ENCODE measurements around the gene IL9R. TPM values are rescaled to one million over a fixed set of nuclear protein-coding genes. Genes with fewer than 3 reads are reported as not detected.

The IL9R gene
- total RNA-seq = under 1 TPM in 1 of 4 donors, not detected in 3; 0.20 TPM

DNA sequence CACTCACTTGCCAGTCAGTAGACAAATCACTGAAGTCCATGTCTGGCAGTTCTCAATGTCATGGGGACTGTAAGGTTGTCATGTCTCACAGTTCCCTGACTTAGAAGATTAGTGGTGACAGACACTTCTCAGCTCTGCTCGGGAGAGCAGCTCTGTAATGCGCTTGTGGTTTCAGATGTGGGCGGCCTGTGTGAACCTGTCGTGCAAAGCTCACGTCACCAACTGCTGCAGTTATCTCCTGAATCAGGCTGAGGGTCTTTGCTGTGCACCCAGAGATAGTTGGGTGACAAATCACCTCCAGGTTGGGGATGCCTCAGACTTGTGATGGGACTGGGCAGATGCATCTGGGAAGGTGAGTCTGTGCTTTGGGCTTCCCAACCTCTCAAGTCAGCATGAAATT is at the start of gene IL9R:
TSS of gene IL9R (plus strand) at position 261 of the 400 bp plus-strand sequence. CDS start at position 325, 64 bp downstream.
- intact Hi-C loops (cut with DNase I; ENCODE audit: low total_unique reads) = no loop called here

DNA sequence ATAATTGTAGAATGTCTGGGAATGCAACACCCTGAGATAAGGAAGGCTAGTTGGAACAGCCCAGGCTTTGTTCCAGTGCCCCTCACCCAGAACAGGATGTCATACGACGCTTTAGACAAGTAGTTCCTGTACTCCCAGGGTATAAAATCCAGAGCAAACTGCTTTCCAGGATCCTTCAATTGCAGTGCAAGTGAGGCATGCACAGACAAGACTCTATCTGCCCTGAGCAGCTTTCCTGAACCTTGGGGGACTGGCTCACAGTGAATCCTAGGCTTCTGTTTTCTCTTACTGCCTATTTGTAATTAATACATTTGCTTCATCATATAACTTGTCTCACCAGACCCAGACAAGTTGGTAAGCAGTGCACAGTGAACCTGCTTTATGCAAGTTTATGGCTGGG is 48.4 kb upstream of the IL9R start:
- intact Hi-C loops (cut with DNase I; ENCODE audit: low total_unique reads) (no loop called here), in situ Hi-C loops (cut with MboI; ENCODE audit: low sequenced_read_pairs in 4 of 4) (no loop called here)
- no peak for DNase-seq
- Histone ChIP-seq H3K4me1 (no peaks in the 10 kb centered on the region), H3K36me3 (no peaks in the 10 kb centered on the region), H3K27ac (no peak overlapping the region), H3K4me3 (no peak overlapping the region), H3K27me3 (no peaks in the 10 kb centered on the region), H3K9me3 (no peaks in the 10 kb centered on the region)
- TF ChIP-seq POLR2A (IDR thresholded peaks at IDR 0.05) = no peak
- TF ChIP-seq, protein P1, sequence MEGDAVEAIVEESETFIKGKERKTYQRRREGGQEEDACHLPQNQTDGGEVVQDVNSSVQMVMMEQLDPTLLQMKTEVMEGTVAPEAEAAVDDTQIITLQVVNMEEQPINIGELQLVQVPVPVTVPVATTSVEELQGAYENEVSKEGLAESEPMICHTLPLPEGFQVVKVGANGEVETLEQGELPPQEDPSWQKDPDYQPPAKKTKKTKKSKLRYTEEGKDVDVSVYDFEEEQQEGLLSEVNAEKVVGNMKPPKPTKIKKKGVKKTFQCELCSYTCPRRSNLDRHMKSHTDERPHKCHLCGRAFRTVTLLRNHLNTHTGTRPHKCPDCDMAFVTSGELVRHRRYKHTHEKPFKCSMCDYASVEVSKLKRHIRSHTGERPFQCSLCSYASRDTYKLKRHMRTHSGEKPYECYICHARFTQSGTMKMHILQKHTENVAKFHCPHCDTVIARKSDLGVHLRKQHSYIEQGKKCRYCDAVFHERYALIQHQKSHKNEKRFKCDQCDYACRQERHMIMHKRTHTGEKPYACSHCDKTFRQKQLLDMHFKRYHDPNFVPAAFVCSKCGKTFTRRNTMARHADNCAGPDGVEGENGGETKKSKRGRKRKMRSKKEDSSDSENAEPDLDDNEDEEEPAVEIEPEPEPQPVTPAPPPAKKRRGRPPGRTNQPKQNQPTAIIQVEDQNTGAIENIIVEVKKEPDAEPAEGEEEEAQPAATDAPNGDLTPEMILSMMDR (IDR thresholded peaks at IDR 0.05 in 4 of 5, conservative IDR thresholded peaks at IDR 0.05 in 1 of 5) = no peak
- no peak for ATAC-seq

More for the DNA sequence above, at the start of gene IL9R:
- Histone ChIP-seq H3K4me3 (no peak within 1 kb of the TSS), H3K9me3 (no peaks in the 10 kb centered on the region), H3K27me3 (no peaks in the 10 kb centered on the region), H3K4me1 (no peaks in the 10 kb centered on the region), H3K27ac (no peak within 1 kb of the TSS), H3K36me3 (no peaks in the 10 kb centered on the region)
- ATAC-seq (no peak), DNase-seq (no peak)
- in situ Hi-C loops (cut with MboI; ENCODE audit: low sequenced_read_pairs in 4 of 4) = no loop called here
- no peak for TF ChIP-seq POLR2A (IDR thresholded peaks at IDR 0.05)
- TF ChIP-seq, protein P1 (IDR thresholded peaks at IDR 0.05 in 4 of 5, conservative IDR thresholded peaks at IDR 0.05 in 1 of 5) = no peak

DNA sequence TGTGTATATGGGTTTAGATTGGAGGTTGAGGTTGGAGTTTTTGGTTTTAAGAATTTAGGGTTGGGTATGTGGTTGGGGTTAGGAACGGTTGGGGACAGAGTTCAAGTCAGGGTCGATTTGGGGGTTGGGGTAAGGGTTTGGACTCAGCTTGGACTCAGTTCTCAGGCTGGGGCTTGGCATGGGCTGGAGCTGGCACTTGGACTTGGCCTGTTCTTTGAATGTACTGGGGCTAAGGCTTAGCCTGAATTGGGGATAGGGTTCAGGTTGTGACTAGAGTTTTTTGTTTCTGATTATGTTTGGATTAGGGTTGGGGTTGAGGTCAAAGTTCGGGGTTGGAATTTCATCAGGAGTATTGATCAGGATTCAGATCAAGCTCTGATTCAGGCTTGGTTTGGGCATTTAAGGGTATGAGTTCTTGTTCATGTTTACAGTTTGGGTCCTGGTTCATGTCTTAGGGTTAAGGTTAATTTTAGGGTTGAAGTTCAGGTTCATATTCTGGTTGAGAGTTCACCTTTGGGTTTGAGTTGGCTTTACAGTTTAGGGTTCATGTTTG is 46.2 kb upstream of the IL9R start:
- Histone ChIP-seq H3K9me3 (no peaks in the 10 kb centered on the region), H3K27ac (no peak overlapping the region), H3K36me3 (no peaks in the 10 kb centered on the region), H3K27me3 (no peaks in the 10 kb centered on the region), H3K4me3 (no peak overlapping the region), H3K4me1 (no peaks in the 10 kb centered on the region)
- TF ChIP-seq POLR2A (IDR thresholded peaks at IDR 0.05) = no peak
- TF ChIP-seq, protein P1 (IDR thresholded peaks at IDR 0.05 in 4 of 5, conservative IDR thresholded peaks at IDR 0.05 in 1 of 5) = no peak
- ATAC-seq = no peak
- in situ Hi-C loops (cut with MboI; ENCODE audit: low sequenced_read_pairs in 4 of 4) (no loop called here), intact Hi-C loops (cut with DNase I; ENCODE audit: low total_unique reads) (no loop called here)
- DNase-seq = no peak

DNA sequence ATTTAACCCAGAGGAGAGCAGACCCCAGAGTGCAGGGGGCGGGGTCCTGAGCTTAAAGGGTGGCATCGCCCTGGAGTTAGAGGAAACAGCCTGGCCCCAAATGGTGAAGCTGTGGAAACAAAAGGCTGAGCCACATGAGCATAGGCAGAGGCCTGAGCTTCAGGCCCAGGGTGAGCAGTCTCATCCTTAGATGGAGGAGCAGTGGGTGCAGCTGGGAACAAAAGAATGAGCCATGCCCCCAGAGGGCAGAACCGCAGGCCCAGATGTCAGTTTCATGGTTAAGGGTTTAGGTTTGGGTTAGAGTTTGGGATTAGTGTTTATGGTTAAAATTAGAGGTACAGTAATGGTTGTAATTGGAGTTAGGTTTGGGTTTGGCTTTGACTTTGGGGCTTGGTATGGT is 44.4 kb upstream of the IL9R start:
- Histone ChIP-seq H3K27me3 (no peaks in the 10 kb centered on the region), H3K4me3 (no peak overlapping the region), H3K9me3 (no peaks in the 10 kb centered on the region), H3K36me3 (no peaks in the 10 kb centered on the region), H3K4me1 (no peaks in the 10 kb centered on the region), H3K27ac (no peak overlapping the region)
- intact Hi-C loops (cut with DNase I; ENCODE audit: low total_unique reads) (no loop called here), in situ Hi-C loops (cut with MboI; ENCODE audit: low sequenced_read_pairs in 4 of 4) (no loop called here)
- ATAC-seq (no peak), DNase-seq (no peak)
- no peak for TF ChIP-seq POLR2A (IDR thresholded peaks at IDR 0.05)
- TF ChIP-seq, protein P1 (IDR thresholded peaks at IDR 0.05 in 4 of 5, conservative IDR thresholded peaks at IDR 0.05 in 1 of 5) = no peak

- TF ChIP-seq POLR2A (IDR thresholded peaks at IDR 0.05) = no peak
- TF ChIP-seq, protein P1 (IDR thresholded peaks at IDR 0.05 in 4 of 5, conservative IDR thresholded peaks at IDR 0.05 in 1 of 5) = no peak
- Histone ChIP-seq H3K9me3 (no peaks in the 10 kb centered on the region), H3K27me3 (no peaks in the 10 kb centered on the region), H3K4me1 (no peaks in the 10 kb centered on the region), H3K36me3 (no peaks in the 10 kb centered on the region), H3K27ac (no peak overlapping the region), H3K4me3 (no peak overlapping the region)
- intact Hi-C loops (cut with DNase I; ENCODE audit: low total_unique reads) = no loop called here
- ATAC-seq (no peak), DNase-seq (no peak)
- in situ Hi-C loops (cut with MboI; ENCODE audit: low sequenced_read_pairs in 4 of 4) = no loop called here
Measured at GRCh38 chrX:155954793-155955192, 42.7 kb upstream of the IL9R start.

Measured in gastrocnemius medialis (tissue), 4 donors.